GDM1 (cell line): ENCODE data around the gene KCNAB1.

Source experiments
- DNase-seq: peaks from one replicate; lab custom pipeline; 2025; lab: John Stamatoyannopoulos, UW

Gene KCNAB1

GRCh38 chr3:156576651-156577348 lies 456.4 kb downstream of the KCNAB1 start:
- DNase-seq = no peak

GRCh38 chr3:156577736-156578135 lies 457.4 kb downstream of the KCNAB1 start:
- DNase-seq = no peak

- DNase-seq = no peak
Observed at GRCh38 chr3:156579427-156579851, 459.1 kb downstream of the KCNAB1 start.

DNA sequence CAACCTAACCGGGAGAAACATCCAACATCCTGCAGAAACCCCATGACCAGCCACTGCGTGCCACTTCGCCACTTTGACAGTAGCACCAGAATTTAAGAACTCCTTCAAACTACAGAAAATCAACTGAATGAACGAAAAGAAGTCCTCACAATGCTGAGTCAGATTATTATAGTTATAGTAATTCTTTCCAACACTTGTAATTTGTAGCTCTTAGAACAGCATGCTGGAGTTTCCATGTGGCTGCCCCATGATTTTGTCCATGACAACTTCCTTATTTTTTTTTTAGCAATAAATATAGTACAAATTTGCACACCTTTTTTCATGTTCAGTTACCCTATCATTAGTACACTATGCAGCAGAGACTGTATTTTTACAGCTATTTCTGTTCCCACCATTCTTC lies 460.7 kb downstream of the KCNAB1 start:
- DNase-seq = no peak

DNA sequence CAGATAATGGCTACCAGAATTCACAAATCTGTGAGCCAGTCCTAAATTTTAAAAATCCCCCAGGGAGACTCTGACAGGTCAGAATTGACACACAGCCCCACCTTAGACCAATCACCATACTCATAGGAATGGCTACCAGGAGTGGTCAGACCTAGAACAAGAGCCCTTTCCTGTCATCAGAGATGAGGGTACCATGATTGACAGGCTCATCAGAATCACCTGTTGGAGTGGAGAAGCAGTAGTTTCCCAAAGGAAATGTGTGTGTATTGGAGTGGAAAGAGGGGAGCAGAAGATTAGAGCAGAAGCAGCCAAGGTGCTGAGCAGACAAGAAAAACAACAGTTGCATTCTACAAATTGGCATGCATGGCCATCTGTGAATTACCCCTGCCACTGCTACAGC lies 461.6 kb downstream of the KCNAB1 start:
- no peak for DNase-seq

GRCh38 chr3:156582532-156583183 lies 462.3 kb downstream of the KCNAB1 start:
- no peak for DNase-seq

DNA sequence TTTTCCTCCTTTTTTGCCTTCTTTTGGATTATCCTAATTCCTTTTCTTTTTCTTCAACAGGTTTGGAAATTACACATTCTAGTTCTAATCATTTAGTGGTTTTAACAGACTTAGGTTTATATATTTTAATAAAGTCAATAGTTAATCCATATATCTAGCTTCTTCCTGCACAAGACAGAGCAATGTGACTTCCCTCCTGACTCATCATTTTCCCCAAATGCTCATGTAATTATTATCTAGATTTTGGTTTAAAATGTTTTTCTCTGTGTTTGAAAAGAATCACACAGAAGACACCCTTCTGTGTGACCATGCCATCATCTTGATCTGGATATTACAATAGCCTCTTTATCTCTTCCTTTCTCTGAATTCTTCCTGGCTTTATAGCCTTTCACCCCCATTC lies 463.1 kb downstream of the KCNAB1 start:
- no peak for DNase-seq

DNA sequence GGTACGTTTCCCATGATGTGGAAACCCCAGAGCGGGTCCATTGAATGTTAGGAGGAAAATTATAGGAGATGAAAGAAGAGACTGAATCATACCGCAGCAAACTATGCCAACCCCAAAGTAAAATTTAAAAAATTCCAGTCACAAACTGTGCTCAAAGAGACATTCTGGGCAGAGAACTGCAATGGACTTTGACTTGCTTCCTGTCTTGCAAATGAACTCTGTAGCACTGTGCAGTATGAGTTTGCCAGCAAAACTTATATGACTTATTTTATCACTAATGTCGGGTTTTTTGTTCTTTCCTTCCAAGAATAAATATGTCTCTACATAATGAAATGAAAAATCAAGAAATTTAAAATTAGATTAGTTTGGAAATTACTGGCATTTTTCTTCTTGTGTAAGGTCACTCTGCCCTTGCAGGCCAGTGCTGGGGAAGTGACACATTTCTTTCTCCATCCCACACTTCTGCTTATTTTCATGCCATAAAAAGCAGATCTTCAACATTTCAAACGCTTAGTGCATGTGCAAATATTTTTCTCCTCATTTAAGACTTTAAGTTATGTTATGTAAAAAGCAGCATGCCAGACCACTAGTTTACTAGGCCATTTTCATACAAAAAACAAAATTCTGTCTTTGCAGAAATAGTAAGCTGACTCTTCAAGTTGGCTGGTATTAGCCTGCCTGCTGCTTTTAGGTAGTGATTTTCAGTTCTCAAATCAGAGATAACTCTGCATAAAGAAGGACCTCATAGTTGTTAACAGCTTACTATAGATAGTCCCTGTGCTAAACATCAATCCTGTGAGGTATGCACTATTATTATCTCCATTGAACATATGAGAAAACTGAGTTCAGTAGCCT lies 466.8 kb downstream of the KCNAB1 start:
- no peak for DNase-seq

- no peak for DNase-seq
Observed at GRCh38 chr3:156587760-156588069, 467.3 kb downstream of the KCNAB1 start.
